Loucy (cell line): ENCODE measurements around the gene PIGZ.
A peak's percentile ranks its signal among the peaks of the same experiment; 100 is the strongest.

Source experiments
- H2AFZ ChIP-seq: fragments of 200-600 bp; sonication (generic); 2 replicates; pipeline ENCODE4 v1.6.0; 2016; ENCODE audit warnings: antibody characterized with exemption, mild to moderate bottlenecking, low read length, moderate library complexity
- H3F3A ChIP-seq: fragments of 200-600 bp; 2 replicates; pipeline ENCODE4 v1.6.0; 2016; ENCODE audit warnings: antibody characterized with exemption, low read depth, mild to moderate bottlenecking
- H3K27me3 ChIP-seq: fragments of 200-600 bp; sonication (generic); 2 replicates; pipeline ENCODE4 v1.6.1; 2014; ENCODE audit warnings: low read length, mild to moderate bottlenecking; ENCODE audit not compliant: insufficient read depth, poor library complexity, severe bottlenecking
- H3K36me3 ChIP-seq: fragments of 200-600 bp; sonication (generic); 2 replicates; pipeline ENCODE4 v1.6.1; 2016; ENCODE audit warnings: low read length; ENCODE audit not compliant: insufficient read depth
- H3K4me1 ChIP-seq: fragments of 200-600 bp; sonication (generic); 2 replicates; pipeline ENCODE4 v1.5.1; 2014; ENCODE audit warnings: low read length, mild to moderate bottlenecking; ENCODE audit not compliant: insufficient read depth, poor library complexity, severe bottlenecking
- H3K4me2 ChIP-seq: fragments of 200-600 bp; sonication (generic); 2 replicates; pipeline ENCODE4 v1.6.0; 2014; ENCODE audit warnings: antibody characterized with exemption, low read length, low read depth, mild to moderate bottlenecking; ENCODE audit not compliant: poor library complexity, severe bottlenecking
- H3K4me3 ChIP-seq: fragments of 200-600 bp; sonication (generic); 2 replicates; pipeline ENCODE4 v1.5.1; 2014; ENCODE audit warnings: low read length, mild to moderate bottlenecking, mixed read lengths; ENCODE audit not compliant: poor library complexity, severe bottlenecking
- H3K79me2 ChIP-seq: fragments of 200-600 bp; sonication (generic); 2 replicates; pipeline ENCODE4 v1.6.1; 2014; ENCODE audit warnings: low read length; ENCODE audit not compliant: insufficient read depth
- H3K9ac ChIP-seq: fragments of 200-600 bp; sonication (generic); 2 replicates; pipeline ENCODE4 v1.6.0; 2014; ENCODE audit warnings: mild to moderate bottlenecking, low read depth, low read length, moderate library complexity; ENCODE audit not compliant: poor library complexity, severe bottlenecking
- H3K9me2 ChIP-seq: fragments of 200-600 bp; sonication (generic); replicated peaks from 2 replicates; pipeline ENCODE4 v1.6.1; 2016; ENCODE audit warnings: low read depth, low read length, mixed read lengths
- H3K9me3 ChIP-seq: fragments of 200-600 bp; sonication (generic); 2 replicates; pipeline ENCODE4 v1.6.1; 2014; ENCODE audit warnings: mild to moderate bottlenecking, antibody characterized with exemption, low read length, low read depth; ENCODE audit not compliant: insufficient read depth
- H4K20me1 ChIP-seq: fragments of 200-600 bp; sonication (generic); 2 replicates; pipeline ENCODE4 v1.6.0; 2014; ENCODE audit warnings: antibody characterized with exemption, low read length, mild to moderate bottlenecking; ENCODE audit not compliant: insufficient read depth, poor library complexity, severe bottlenecking
- EZH2phosphoT487 ChIP-seq: fragments of 200-600 bp; IDR thresholded peaks from 2 replicates; pipeline ENCODE4 v1.6.1; 2018; ENCODE audit warnings: antibody characterized with exemption, mild to moderate bottlenecking, moderate library complexity, borderline replicate concordance
- TF ChIP-seq, protein P1 (sequence below): fragments of 200-600 bp; sonication (generic); conservative IDR thresholded peaks from 2 replicates; pipeline ENCODE4 v1.5.1; 2014; ENCODE audit warnings: mild to moderate bottlenecking, antibody characterized with exemption, low read length

Gene PIGZ

DNA sequence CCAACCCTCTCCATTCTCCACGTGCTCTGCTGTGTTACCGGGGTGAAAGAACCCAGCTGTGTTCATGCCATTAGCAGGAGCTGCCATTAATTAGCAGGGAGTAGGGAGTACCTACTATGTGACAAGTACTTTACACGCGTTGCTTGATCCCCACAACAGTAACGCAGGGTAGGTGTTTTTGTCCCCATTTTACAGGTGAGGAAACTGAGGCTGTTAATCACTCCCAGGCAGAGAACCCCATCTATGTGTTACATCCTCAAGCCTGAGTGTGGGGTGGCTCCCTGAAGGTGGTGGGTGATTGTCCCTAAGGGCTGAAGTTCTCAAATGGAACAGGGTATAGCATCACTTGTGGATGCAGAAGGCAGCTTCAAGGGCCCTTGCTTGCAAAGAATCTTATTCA, 38.2 kb upstream of the PIGZ start:
- Histone ChIP-seq H3K9ac (no peak overlapping the region), H3K9me3 (no peaks in the 10 kb centered on the region), H3K27me3 (no peaks in the 10 kb centered on the region), H3K36me3 (no peaks in the 10 kb centered on the region), H4K20me1 (no peaks in the 10 kb centered on the region), H3K4me2 (no peak overlapping the region), H3K4me1 (peaks cover 7% of the 10 kb centered on the region), H3F3A (no peaks in the 10 kb centered on the region), H3K4me3 (no peak overlapping the region), H3K79me2 (no peaks in the 10 kb centered on the region), H3K9me2 (no peaks in the 10 kb centered on the region), H2AFZ (no peak overlapping the region)
- TF ChIP-seq, protein P1, sequence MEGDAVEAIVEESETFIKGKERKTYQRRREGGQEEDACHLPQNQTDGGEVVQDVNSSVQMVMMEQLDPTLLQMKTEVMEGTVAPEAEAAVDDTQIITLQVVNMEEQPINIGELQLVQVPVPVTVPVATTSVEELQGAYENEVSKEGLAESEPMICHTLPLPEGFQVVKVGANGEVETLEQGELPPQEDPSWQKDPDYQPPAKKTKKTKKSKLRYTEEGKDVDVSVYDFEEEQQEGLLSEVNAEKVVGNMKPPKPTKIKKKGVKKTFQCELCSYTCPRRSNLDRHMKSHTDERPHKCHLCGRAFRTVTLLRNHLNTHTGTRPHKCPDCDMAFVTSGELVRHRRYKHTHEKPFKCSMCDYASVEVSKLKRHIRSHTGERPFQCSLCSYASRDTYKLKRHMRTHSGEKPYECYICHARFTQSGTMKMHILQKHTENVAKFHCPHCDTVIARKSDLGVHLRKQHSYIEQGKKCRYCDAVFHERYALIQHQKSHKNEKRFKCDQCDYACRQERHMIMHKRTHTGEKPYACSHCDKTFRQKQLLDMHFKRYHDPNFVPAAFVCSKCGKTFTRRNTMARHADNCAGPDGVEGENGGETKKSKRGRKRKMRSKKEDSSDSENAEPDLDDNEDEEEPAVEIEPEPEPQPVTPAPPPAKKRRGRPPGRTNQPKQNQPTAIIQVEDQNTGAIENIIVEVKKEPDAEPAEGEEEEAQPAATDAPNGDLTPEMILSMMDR = no peak
- no peak for TF ChIP-seq EZH2phosphoT487

DNA sequence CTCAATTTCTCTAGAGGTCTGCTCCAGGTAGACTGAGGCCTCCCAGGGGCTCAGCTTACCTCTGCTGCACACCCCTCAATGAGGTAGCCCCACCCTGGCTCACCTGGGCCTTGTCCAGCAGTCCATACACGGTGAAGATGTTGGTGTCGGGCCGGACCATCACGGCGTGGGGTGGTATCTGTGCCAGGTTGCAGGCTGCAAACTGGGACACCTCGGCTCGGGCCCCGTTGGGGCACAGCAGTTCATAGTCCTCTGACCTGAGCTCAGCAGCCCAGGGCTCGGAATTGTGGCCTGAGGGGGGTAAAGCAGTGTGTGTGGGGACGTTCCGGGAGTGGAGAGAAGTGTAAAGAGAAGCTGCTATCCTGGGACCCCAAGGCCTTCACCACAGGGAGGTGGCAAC, 37.8 kb upstream of the PIGZ start:
- no peak overlapping the region for H2AFZ ChIP-seq
- no peak for TF ChIP-seq EZH2phosphoT487
- TF ChIP-seq, protein P1 = no peak
- no peak overlapping the region for H3K9ac ChIP-seq
- no peaks in the 10 kb centered on the region for H3K36me3 ChIP-seq
- H3K4me3 ChIP-seq = no peak overlapping the region
- H3K79me2 ChIP-seq = no peaks in the 10 kb centered on the region
- H3K27me3 ChIP-seq = no peaks in the 10 kb centered on the region
- no peaks in the 10 kb centered on the region for H3K9me2 ChIP-seq
- H3K4me1 ChIP-seq = peaks cover 7% of the 10 kb centered on the region
- H3F3A ChIP-seq = no peaks in the 10 kb centered on the region
- no peak overlapping the region for H3K4me2 ChIP-seq
- H4K20me1 ChIP-seq = no peaks in the 10 kb centered on the region
- H3K9me3 ChIP-seq = no peaks in the 10 kb centered on the region

DNA sequence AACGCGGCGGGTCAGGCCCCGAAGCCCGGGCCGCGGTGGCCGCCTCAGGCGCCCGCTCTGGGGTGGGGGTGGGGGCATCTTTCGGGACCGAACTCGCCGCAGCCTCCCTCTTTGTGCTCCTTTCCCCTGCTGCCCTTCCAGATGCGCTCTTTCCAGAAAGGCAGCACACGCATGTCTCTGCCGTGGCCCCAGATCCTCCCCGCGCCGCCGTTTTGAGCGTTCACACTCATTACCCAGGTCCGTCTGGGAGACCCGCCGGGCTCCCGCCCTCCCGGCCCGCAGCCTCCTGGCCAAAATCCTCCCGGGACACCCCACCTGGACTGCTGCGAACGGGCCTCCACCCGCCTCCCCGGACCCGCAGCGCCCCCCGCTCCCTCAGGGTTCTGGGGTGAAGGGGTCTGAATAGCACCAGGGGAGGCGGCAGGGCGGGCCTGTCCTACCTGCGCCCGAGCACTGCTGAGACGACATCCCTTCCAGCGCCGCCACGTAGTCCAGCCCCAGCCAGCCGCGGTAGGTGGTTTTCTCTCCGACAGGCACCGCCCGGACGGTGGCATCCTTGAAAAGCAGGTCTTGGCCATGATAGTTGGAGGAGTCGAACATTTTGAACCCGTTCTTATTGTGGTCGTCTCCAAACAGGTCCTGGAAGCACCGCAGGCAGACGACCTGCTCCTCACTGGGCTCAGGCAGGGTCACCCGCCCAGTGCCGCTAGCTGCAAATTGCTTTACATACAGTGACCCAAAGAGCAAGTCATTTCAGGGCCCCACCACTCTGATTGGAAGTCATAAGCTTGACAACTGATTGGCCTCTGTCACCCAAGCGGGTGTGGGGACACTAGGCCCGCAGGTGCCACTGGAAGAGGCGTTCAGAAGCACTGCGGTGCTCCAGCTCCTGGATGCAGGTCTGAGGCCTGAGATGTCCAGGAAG, 35.1 kb upstream of the PIGZ start:
- TF ChIP-seq, protein P1 = no peak
- TF ChIP-seq EZH2phosphoT487 = no peak
- Histone ChIP-seq H3K4me3 (peak overlapping the region; percentile 74), H3K4me1 (peaks cover 7% of the 10 kb centered on the region), H3K4me2 (peak overlapping the region; percentile 76), H4K20me1 (no peaks in the 10 kb centered on the region), H3K9me2 (no peaks in the 10 kb centered on the region), H3K27me3 (no peaks in the 10 kb centered on the region), H3F3A (no peaks in the 10 kb centered on the region), H3K79me2 (no peaks in the 10 kb centered on the region), H3K9ac (peak overlapping the region; percentile 79), H3K36me3 (no peaks in the 10 kb centered on the region), H2AFZ (peak overlapping the region; percentile 75; the same call in 1 of the 2 replicates), H3K9me3 (no peaks in the 10 kb centered on the region)
